SK-N-SH (cell line): Measurements from ENCODE around the gene CLPTM1L. TPM values are rescaled to one million over a fixed set of nuclear protein-coding genes. Genes with fewer than 3 reads are reported as not detected.
"Not testable (repeated sequence)": the region's sequence is repeated elsewhere in the genome, so short reads cannot be mapped to it uniquely, and the experiment has no call there.

Experiments
- CTCF ChIA-PET: fragments of 300-600, 350-600 bp; formaldehyde crosslinking; extraction: SDS; loops from one replicate; lab custom pipeline; 2021; lab: Yijun Ruan, JAX
- POLR2A ChIA-PET: fragments of 350-600 bp; sonication (Branson Sonifier 250); formaldehyde crosslinking; extraction: SDS; loops from one replicate; lab custom pipeline; 2020; ENCODE audit warnings: antibody characterized with exemption, inconsistent platforms; lab: Yijun Ruan, JAX
- DNase-seq: peaks from one replicate; pipeline ENCODE4 v3.0.0; 2012
- H2AFZ ChIP-seq: fragments of 200-600 bp; sonication (generic); 2 replicates; pipeline ENCODE4 v1.8.1; 2016; ENCODE audit warnings: antibody characterized with exemption, mild to moderate bottlenecking, low read depth
- H3F3A ChIP-seq: fragments of 200-600 bp; sonication (generic); replicated peaks from 2 replicates; pipeline ENCODE3; 2016; ENCODE audit warnings: antibody characterized with exemption, mild to moderate bottlenecking; ENCODE audit not compliant: insufficient read depth
- H3K27ac ChIP-seq, 2 experiments: fragments of 200-500 bp in 1 of 2; fragments of 200-600 bp in 1 of 2; sonication (Bioruptor generic) in 1 of 2; sonication (generic), shearing (Covaris generic) in 1 of 2; 2 replicates each; pipeline versions ENCODE4 v1.5.1 to v1.6.1; 2014 to 2016; ENCODE audit warnings: low read depth in 2 of 2, inconsistent platforms in 1 of 2, low read length in 1 of 2, mild to moderate bottlenecking in 1 of 2, mixed read lengths in 1 of 2
- H3K27me3 ChIP-seq: fragments of 200-600 bp; sonication (generic), shearing (Covaris generic); 2 replicates; pipeline ENCODE4 v1.6.1; 2016; ENCODE audit warnings: mixed run types; ENCODE audit not compliant: insufficient read depth
- H3K36me3 ChIP-seq, 2 experiments: fragments of 200-500 bp in 1 of 2; fragments of 200-600 bp in 1 of 2; sonication (Bioruptor generic) in 1 of 2; sonication (generic) in 1 of 2; replicated peaks in 1 of 2; 2 replicates each; pipeline versions ENCODE3 to v1.5.1; 2014 to 2016; ENCODE audit warnings: low read length in 1 of 2, mild to moderate bottlenecking in 1 of 2; ENCODE audit not compliant: insufficient read depth in 2 of 2, control insufficient read depth in 1 of 2
- H3K4me1 ChIP-seq, 2 experiments: fragments of 200-500 bp in 1 of 2; fragments of 200-600 bp in 1 of 2; sonication (Bioruptor generic) in 1 of 2; sonication (generic), shearing (Covaris generic) in 1 of 2; 2 replicates each; pipeline versions ENCODE4 v1.5.1 to v1.6.1; 2014 to 2016; ENCODE audit warnings: low read depth in 1 of 2, low read length in 1 of 2, mixed run types in 1 of 2; ENCODE audit not compliant: insufficient read depth in 2 of 2, control insufficient read depth in 1 of 2
- H3K4me2 ChIP-seq: fragments of 200-600 bp; sonication (generic), shearing (Covaris generic); 2 replicates; pipeline ENCODE4 v1.6.1; 2017; ENCODE audit warnings: mixed run types
- H3K4me3 ChIP-seq, 2 experiments: fragments of 200-500 bp in 1 of 2; fragments of 200-600 bp in 1 of 2; sonication (Bioruptor generic) in 1 of 2; sonication (generic), shearing (Covaris generic) in 1 of 2; 2 replicates each; pipeline versions ENCODE4 v1.5.1 to v1.8.1; 2014 to 2016; ENCODE audit warnings: low read depth in 2 of 2, inconsistent platforms in 1 of 2, low read length in 1 of 2, mild to moderate bottlenecking in 1 of 2, mixed read lengths in 1 of 2, moderate library complexity in 1 of 2
- H3K79me2 ChIP-seq: fragments of 200-600 bp; sonication (generic); 2 replicates; pipeline ENCODE4 v1.8.1; 2017; ENCODE audit warnings: mild to moderate bottlenecking; ENCODE audit not compliant: insufficient read depth
- H3K9ac ChIP-seq: fragments of 200-600 bp; sonication (generic); 2 replicates; pipeline ENCODE4 v1.6.1; 2017; ENCODE audit warnings: mixed run types
- H3K9me2 ChIP-seq: fragments of 200-600 bp; sonication (generic); 2 replicates; pipeline ENCODE4 v1.6.1; 2017; ENCODE audit warnings: mixed run types
- H3K9me3 ChIP-seq: fragments of 200-600 bp; sonication (generic); 2 replicates; pipeline ENCODE4 v1.6.1; 2017; ENCODE audit warnings: mixed run types, mild to moderate bottlenecking, moderate library complexity
- H4K20me1 ChIP-seq: fragments of 200-600 bp; sonication (generic); 2 replicates; pipeline ENCODE4 v1.6.1; 2017; ENCODE audit warnings: mild to moderate bottlenecking, mixed run types; ENCODE audit not compliant: insufficient read depth
- CHD2 ChIP-seq: fragments of 150-350 bp; IDR thresholded peaks from 2 replicates; pipeline ENCODE4 v1.6.1; 2018; ENCODE audit warnings: low read length; ENCODE audit not compliant: partially characterized antibody
- GATA2 ChIP-seq: sonication (generic); formaldehyde crosslinking; IDR thresholded peaks from 2 replicates; pipeline ENCODE4 v1.5.0; 2020; ENCODE audit warnings: mild to moderate bottlenecking, missing genetic modification reagents
- MXI1 ChIP-seq: IDR thresholded peaks from 2 replicates; pipeline ENCODE4 v1.6.1; 2012; ENCODE audit warnings: mild to moderate bottlenecking, low read depth, low read length, improper control_type of control experiment
- NFIC ChIP-seq: IDR thresholded peaks from 2 replicates; pipeline ENCODE4 v1.4.0; 2012; ENCODE audit warnings: borderline replicate concordance
- SIN3A ChIP-seq: IDR thresholded peaks from 2 replicates; pipeline ENCODE4 v1.6.1; 2012; ENCODE audit warnings: low read depth, mild to moderate bottlenecking, low read length, moderate library complexity, borderline replicate concordance
- TAF1 ChIP-seq: IDR thresholded peaks from 2 replicates; pipeline ENCODE4 v1.6.1; 2012; ENCODE audit warnings: low read depth, mild to moderate bottlenecking, low read length, moderate library complexity, borderline replicate concordance
- TCF12 ChIP-seq: IDR thresholded peaks from 2 replicates; pipeline ENCODE4 v1.4.0; 2012
- USF2 ChIP-seq: fragments of 150-350 bp; IDR thresholded peaks from 2 replicates; pipeline ENCODE4 v1.6.1; 2017; ENCODE audit warnings: antibody characterized with exemption, low read length, low read depth, borderline replicate concordance
- ZBTB33 ChIP-seq: IDR thresholded peaks from 2 replicates; pipeline ENCODE4 v1.4.0; 2012; ENCODE audit warnings: low read depth, borderline replicate concordance
- WGBS: methylation state at CpG from one replicate; pipeline ENCODE4 v1.1.6; 2017; ENCODE audit warnings: low lambda C conversion rate; 5-methylcytosine and 5-hydroxymethylcytosine counted together
- polyA plus RNA-seq, 3 experiments: library from polyadenylated mRNA; depleted of rRNA; stranded (reverse); fragments of >200 nt; gene quantifications; 2 replicates each; pipeline ENCODE4 v1.2.3, GENCODE V29; 2012

CLPTM1L gene
- polyA plus RNA-seq, 1 of the 3 experiments (the other 2 are of a cell fraction), result 202 TPM

- Histone ChIP-seq H3K4me1 (no peaks in the 10 kb centered on the region), H3K9me2 (no peaks in the 10 kb centered on the region), H3K27ac (no peak overlapping the region), H3K4me3 (no peak overlapping the region), H3K36me3 (peaks cover 26 to 89% of the 10 kb centered on the region in 2 experiments), H3K9ac (no peak overlapping the region), H3K4me2 (no peak overlapping the region), H4K20me1 (peaks cover 10% of the 10 kb centered on the region; the same call in 1 of the 2 replicates), H2AFZ (no peak overlapping the region), H3K79me2 (peaks cover 6% of the 10 kb centered on the region; the same call in 1 of the 2 replicates), H3F3A (peaks cover 12% of the 10 kb centered on the region), H3K9me3 (no peaks in the 10 kb centered on the region), H3K27me3 (no peaks in the 10 kb centered on the region)
- ChIA-PET POLR2A (no interaction called here), CTCF (no interaction called here)
- WGBS, result 98% methylated on average over 11 of the region's 14 CpGs
- no peak for DNase-seq
- TF ChIP-seq SIN3A (no peak), MXI1 (no peak), USF2 (no peak), NFIC (no peak), TCF12 (no peak), TAF1 (no peak), ZBTB33 (no peak), CHD2 (no peak), GATA2 (CRISPR knock-in tag) (no peak)
Observed at GRCh38 chr5:1333986-1334385, 10.9 kb downstream of the CLPTM1L start.

- H2AFZ ChIP-seq, H3K79me2 ChIP-seq, H3K4me3 ChIP-seq, H3K9ac ChIP-seq, H3K4me1 ChIP-seq, H3K9me2 ChIP-seq, DNase-seq, CTCF ChIA-PET, H3K4me2 ChIP-seq, H3K27ac ChIP-seq, H3K9me3 ChIP-seq, POLR2A ChIA-PET, H3K27me3 ChIP-seq: not testable (repeated sequence)
- Histone ChIP-seq H4K20me1 (peaks cover 10% of the 10 kb centered on the region; the same call in 1 of the 2 replicates), H3K36me3 (peaks cover 23 to 82% of the 10 kb centered on the region in 2 experiments), H3F3A (peaks cover 19% of the 10 kb centered on the region)
- WGBS, result 73% methylated on average over 5 of the region's 5 CpGs
Observed at GRCh38 chr5:1333286-1333685, 11.6 kb downstream of the CLPTM1L start.
